PC-3 (cell line): ENCODE data around the gene EHMT2.

Experiments
- CTCF ChIP-seq: fragments of 300-600 bp; sonication (generic); conservative IDR thresholded peaks from 2 replicates; pipeline ENCODE4 v1.5.1; 2017; ENCODE audit warnings: antibody characterized with exemption, low read depth, mild to moderate bottlenecking, low read length
- EZH2 ChIP-seq: fragments of 300-600 bp; sonication (generic); IDR thresholded peaks from one replicate; pipeline ENCODE4 v1.6.1; 2017; ENCODE audit warnings: antibody characterized with exemption, mild to moderate bottlenecking, low read length; ENCODE audit not compliant: unreplicated experiment

GRCh38 chr6:31896856-31897611, 464 bp downstream of the EHMT2 start:
- TF ChIP-seq CTCF = no peak
- TF ChIP-seq EZH2 = no peak
